Measurements from ENCODE around the gene FRK. TPM values are rescaled to one million over a fixed set of nuclear protein-coding genes. Genes with fewer than 3 reads are reported as not detected.
A peak's percentile ranks its signal among the peaks of the same experiment; 100 is the strongest.

Gene FRK
- total and polyA plus RNA-seq, 8 donors = 3.1 to 16.1 (median 4.5) TPM

- H3K4me1 ChIP-seq = peaks cover 23 to 33% of the 10 kb centered on the region in 2 donors
- no peak overlapping the region for H3K27ac ChIP-seq
- H3K27me3 ChIP-seq = no peaks in the 10 kb centered on the region
- no peak for ATAC-seq
- H3K4me3 ChIP-seq = no peak overlapping the region
- no peak for TF ChIP-seq CTCF (IDR thresholded peaks at IDR 0.05)
- intact Hi-C loops (cut with DNase I) = no loop called here
- H3K36me3 ChIP-seq = no peaks in the 10 kb centered on the region
- no peak for DNase-seq
- H3K9me3 ChIP-seq = no peaks in the 10 kb centered on the region
Observed at GRCh38 chr6:116015561-116015960, 45.1 kb downstream of the FRK start.

GRCh38 chr6:116012951-116013350 lies 47.7 kb downstream of the FRK start:
- ATAC-seq = no peak
- Histone ChIP-seq H3K9me3 (no peaks in the 10 kb centered on the region), H3K27me3 (no peaks in the 10 kb centered on the region), H3K27ac (no peak overlapping the region), H3K4me3 (no peak overlapping the region), H3K4me1 (peaks cover 23 to 33% of the 10 kb centered on the region in 2 donors), H3K36me3 (no peaks in the 10 kb centered on the region)
- TF ChIP-seq CTCF (IDR thresholded peaks at IDR 0.05) = no peak
- no peak for DNase-seq
- intact Hi-C loops (cut with DNase I) = loop anchor here in 1 of 2 donors (5.0 kb wide), 1 partner anchor 84 kb away; no protein-coding TSS in a partner anchor

GRCh38 chr6:116012471-116012949 lies 48.2 kb downstream of the FRK start:
- Histone ChIP-seq H3K36me3 (no peaks in the 10 kb centered on the region), H3K27me3 (no peaks in the 10 kb centered on the region), H3K4me1 (peaks cover 19 to 33% of the 10 kb centered on the region in 2 donors), H3K4me3 (no peak overlapping the region), H3K27ac (peak overlapping the region in 1 of 2 donors; percentile 27), H3K9me3 (no peaks in the 10 kb centered on the region)
- TF ChIP-seq CTCF (IDR thresholded peaks at IDR 0.05) = no peak
- ATAC-seq (peak; percentile 23), DNase-seq (peak in 2 of 4 donors; percentile 57 to 72)
- intact Hi-C loops (cut with DNase I) = loop anchor here in 1 of 2 donors (5.0 kb wide), 1 partner anchor 85 kb away; no protein-coding TSS in a partner anchor

- Histone ChIP-seq H3K9me3 (no peaks in the 10 kb centered on the region), H3K27ac (peak overlapping the region in 1 of 2 donors; percentile 27), H3K4me1 (peaks cover 17 to 24% of the 10 kb centered on the region in 2 donors), H3K4me3 (no peak overlapping the region), H3K36me3 (no peaks in the 10 kb centered on the region), H3K27me3 (no peaks in the 10 kb centered on the region)
- ATAC-seq = peak; percentile 67
- intact Hi-C loops (cut with DNase I) = loop anchor here in 1 of 2 donors (5.0 kb wide), 1 partner anchor 86 kb away; no protein-coding TSS in a partner anchor
- no peak for TF ChIP-seq CTCF (IDR thresholded peaks at IDR 0.05)
- DNase-seq = no peak
Observed at GRCh38 chr6:116011520-116011919, 49.2 kb downstream of the FRK start.

- peak; percentile 28 to 85 (median 65) for DNase-seq
- Histone ChIP-seq H3K9me3 (no peaks in the 10 kb centered on the region), H3K4me1 (peaks cover 17 to 22% of the 10 kb centered on the region in 2 donors), H3K27me3 (no peaks in the 10 kb centered on the region), H3K36me3 (no peaks in the 10 kb centered on the region), H3K27ac (peak overlapping the region in 1 of 2 donors; percentile 27), H3K4me3 (no peak overlapping the region)
- ATAC-seq = peak; percentile 82
- peak; percentile 67 to 83 for TF ChIP-seq CTCF (IDR thresholded peaks at IDR 0.05)
- intact Hi-C loops (cut with DNase I) = loop anchor here in 1 of 2 donors (5.0 kb wide), 1 partner anchor 86 kb away; no protein-coding TSS in a partner anchor
Observed at GRCh38 chr6:116010790-116011401, 49.8 kb downstream of the FRK start.

All from left lung (tissue), 10 donors.